Gastrocnemius medialis (tissue), 4 donors: ENCODE measurements around the gene SLC9C1.

Source experiments
- POLR2A ChIP-seq, 2 donors: fragments of 450-650 bp; IDR thresholded peaks; one replicate each; pipeline ENCODE4 v1.6.1; 2017; ENCODE audit warnings: antibody characterized with exemption in 2 of 2, mild to moderate bottlenecking in 2 of 2, moderate library complexity in 2 of 2
- TF ChIP-seq, protein P1 (sequence below), 5 experiments: fragments of 450-650 bp in 3 of 5; fragments of 200-600 bp in 2 of 5; sonication (generic) in 2 of 5; IDR thresholded peaks in 4 of 5; conservative IDR thresholded peaks in 1 of 5; 1 replicate in 4 of 5; 2 replicates in 1 of 5; pipeline ENCODE4 v1.5.1; 2016 to 2019; ENCODE audit warnings: antibody characterized with exemption in 5 of 5, mild to moderate bottlenecking in 3 of 5, moderate library complexity in 3 of 5

DNA sequence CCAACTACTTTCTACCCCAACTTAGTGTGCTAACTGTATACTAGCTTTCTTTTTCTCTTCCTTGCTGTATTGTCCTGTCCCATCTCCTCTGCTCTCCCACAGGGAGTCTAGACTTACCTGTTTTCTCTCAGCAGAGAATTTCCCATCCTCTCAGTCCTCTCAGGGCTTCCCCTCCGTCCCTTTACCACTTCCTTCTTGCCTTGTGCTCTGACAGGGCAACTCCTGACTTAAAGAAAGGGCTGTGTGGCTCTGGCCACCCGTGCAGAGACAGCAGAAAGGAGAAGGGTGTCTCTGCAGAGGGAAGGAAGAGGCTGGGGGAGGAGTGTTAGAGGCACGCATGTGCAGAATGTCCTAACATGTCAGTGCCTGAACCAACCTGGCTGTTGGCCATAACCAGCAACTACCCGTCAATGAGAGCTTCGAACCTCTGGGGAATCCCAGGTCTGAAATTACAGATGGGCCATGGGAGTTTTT lies 161.0 kb downstream of the SLC9C1 start, which contains the start of gene GCSAM:
- TF ChIP-seq, protein P1, sequence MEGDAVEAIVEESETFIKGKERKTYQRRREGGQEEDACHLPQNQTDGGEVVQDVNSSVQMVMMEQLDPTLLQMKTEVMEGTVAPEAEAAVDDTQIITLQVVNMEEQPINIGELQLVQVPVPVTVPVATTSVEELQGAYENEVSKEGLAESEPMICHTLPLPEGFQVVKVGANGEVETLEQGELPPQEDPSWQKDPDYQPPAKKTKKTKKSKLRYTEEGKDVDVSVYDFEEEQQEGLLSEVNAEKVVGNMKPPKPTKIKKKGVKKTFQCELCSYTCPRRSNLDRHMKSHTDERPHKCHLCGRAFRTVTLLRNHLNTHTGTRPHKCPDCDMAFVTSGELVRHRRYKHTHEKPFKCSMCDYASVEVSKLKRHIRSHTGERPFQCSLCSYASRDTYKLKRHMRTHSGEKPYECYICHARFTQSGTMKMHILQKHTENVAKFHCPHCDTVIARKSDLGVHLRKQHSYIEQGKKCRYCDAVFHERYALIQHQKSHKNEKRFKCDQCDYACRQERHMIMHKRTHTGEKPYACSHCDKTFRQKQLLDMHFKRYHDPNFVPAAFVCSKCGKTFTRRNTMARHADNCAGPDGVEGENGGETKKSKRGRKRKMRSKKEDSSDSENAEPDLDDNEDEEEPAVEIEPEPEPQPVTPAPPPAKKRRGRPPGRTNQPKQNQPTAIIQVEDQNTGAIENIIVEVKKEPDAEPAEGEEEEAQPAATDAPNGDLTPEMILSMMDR (IDR thresholded peaks at IDR 0.05 in 4 of 5, conservative IDR thresholded peaks at IDR 0.05 in 1 of 5), result no peak
- TF ChIP-seq POLR2A (IDR thresholded peaks at IDR 0.05), result no peak
